ENCODE measurements around the gene BEST2.

DNA sequence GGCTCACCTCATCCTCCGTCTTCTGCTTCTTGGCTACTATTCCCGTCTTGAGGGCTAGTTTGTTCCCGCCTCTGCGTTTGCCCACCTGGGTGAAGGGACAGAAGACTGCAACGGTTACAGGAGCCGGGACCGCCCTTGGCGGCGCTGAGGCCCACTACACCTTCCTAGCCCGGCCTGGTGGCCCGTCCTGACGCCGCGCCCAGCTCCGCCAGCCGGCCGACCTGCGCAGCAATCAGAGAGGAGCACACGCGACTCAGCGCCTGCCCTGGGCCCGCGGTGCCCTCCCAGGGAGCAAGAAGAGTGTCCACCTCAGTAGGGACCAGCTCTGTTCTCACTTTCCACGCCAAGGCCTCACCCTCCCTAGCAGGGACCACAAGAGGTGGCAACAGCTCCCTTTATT, 20.3 kb upstream of the BEST2 start:
- TF ChIP-seq, protein P1, sequence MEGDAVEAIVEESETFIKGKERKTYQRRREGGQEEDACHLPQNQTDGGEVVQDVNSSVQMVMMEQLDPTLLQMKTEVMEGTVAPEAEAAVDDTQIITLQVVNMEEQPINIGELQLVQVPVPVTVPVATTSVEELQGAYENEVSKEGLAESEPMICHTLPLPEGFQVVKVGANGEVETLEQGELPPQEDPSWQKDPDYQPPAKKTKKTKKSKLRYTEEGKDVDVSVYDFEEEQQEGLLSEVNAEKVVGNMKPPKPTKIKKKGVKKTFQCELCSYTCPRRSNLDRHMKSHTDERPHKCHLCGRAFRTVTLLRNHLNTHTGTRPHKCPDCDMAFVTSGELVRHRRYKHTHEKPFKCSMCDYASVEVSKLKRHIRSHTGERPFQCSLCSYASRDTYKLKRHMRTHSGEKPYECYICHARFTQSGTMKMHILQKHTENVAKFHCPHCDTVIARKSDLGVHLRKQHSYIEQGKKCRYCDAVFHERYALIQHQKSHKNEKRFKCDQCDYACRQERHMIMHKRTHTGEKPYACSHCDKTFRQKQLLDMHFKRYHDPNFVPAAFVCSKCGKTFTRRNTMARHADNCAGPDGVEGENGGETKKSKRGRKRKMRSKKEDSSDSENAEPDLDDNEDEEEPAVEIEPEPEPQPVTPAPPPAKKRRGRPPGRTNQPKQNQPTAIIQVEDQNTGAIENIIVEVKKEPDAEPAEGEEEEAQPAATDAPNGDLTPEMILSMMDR (IDR thresholded peaks at IDR 0.05; ENCODE audit: low read depth, low read length), result no peak
- TF ChIP-seq EZH2phosphoT487 (IDR thresholded peaks at IDR 0.05; ENCODE audit: low read depth), result no peak

Data from OCI-LY3 (cell line).